HL-60 (cell line): ENCODE data around the gene TAMM41.

ENCODE experiments used
- DNase-seq, 2 experiments: peaks; one replicate each; pipeline ENCODE4 v3.0.0-alpha.2; 2010 to 2020; ENCODE audit warnings: low read depth in 1 of 2, low spot score in 1 of 2
- H3K27ac ChIP-seq: fragments of 250-450 bp; sonication (Bioruptor Pico); replicated peaks from 2 replicates; pipeline ENCODE4 v1.5.1; 2020; ENCODE audit warnings: mild to moderate bottlenecking, moderate library complexity
- H3K27me3 ChIP-seq: fragments of 250-450 bp; sonication (Bioruptor Pico); 2 replicates; pipeline ENCODE4 v1.5.1; 2021; ENCODE audit warnings: mild to moderate bottlenecking, moderate library complexity; ENCODE audit not compliant: insufficient read depth, poor library complexity, severe bottlenecking
- H3K4me3 ChIP-seq: replicated peaks from 2 replicates; pipeline ENCODE4 v1.5.1; 2011; ENCODE audit warnings: mild to moderate bottlenecking, control low read depth, low read length; ENCODE audit not compliant: insufficient read depth
- GABPA ChIP-seq: IDR thresholded peaks from 2 replicates; pipeline ENCODE4 v1.6.1; 2012; ENCODE audit warnings: low read depth
- POLR2AphosphoS5 ChIP-seq: IDR thresholded peaks from 2 replicates; pipeline ENCODE4 v1.6.1; 2012; ENCODE audit warnings: low read depth
- SPI1 ChIP-seq: IDR thresholded peaks from 2 replicates; pipeline ENCODE4 v1.6.1; 2012; ENCODE audit warnings: low read depth, mild to moderate bottlenecking, borderline replicate concordance
- TF ChIP-seq, protein P1 (sequence below): IDR thresholded peaks from 2 replicates; pipeline ENCODE4 v1.6.1; 2012; ENCODE audit warnings: low read depth; ENCODE audit not compliant: insufficient replicate concordance
- TF ChIP-seq, protein P2 (sequence below): IDR thresholded peaks from one replicate; pipeline ENCODE4 v1.5.1; 2011; ENCODE audit warnings: low read length, control low read depth, inconsistent platforms; ENCODE audit not compliant: insufficient read depth

The TAMM41 gene

GRCh38 chr3:11814663-11815062, 32.0 kb downstream of the TAMM41 start:
- Histone ChIP-seq H3K27me3 (no peaks in the 10 kb centered on the region), H3K27ac (no peak overlapping the region), H3K4me3 (no peak overlapping the region)
- TF ChIP-seq SPI1 (no peak), POLR2AphosphoS5 (no peak), GABPA (no peak)
- TF ChIP-seq, protein P1, sequence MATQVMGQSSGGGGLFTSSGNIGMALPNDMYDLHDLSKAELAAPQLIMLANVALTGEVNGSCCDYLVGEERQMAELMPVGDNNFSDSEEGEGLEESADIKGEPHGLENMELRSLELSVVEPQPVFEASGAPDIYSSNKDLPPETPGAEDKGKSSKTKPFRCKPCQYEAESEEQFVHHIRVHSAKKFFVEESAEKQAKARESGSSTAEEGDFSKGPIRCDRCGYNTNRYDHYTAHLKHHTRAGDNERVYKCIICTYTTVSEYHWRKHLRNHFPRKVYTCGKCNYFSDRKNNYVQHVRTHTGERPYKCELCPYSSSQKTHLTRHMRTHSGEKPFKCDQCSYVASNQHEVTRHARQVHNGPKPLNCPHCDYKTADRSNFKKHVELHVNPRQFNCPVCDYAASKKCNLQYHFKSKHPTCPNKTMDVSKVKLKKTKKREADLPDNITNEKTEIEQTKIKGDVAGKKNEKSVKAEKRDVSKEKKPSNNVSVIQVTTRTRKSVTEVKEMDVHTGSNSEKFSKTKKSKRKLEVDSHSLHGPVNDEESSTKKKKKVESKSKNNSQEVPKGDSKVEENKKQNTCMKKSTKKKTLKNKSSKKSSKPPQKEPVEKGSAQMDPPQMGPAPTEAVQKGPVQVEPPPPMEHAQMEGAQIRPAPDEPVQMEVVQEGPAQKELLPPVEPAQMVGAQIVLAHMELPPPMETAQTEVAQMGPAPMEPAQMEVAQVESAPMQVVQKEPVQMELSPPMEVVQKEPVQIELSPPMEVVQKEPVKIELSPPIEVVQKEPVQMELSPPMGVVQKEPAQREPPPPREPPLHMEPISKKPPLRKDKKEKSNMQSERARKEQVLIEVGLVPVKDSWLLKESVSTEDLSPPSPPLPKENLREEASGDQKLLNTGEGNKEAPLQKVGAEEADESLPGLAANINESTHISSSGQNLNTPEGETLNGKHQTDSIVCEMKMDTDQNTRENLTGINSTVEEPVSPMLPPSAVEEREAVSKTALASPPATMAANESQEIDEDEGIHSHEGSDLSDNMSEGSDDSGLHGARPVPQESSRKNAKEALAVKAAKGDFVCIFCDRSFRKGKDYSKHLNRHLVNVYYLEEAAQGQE: no peak
- TF ChIP-seq, protein P2, sequence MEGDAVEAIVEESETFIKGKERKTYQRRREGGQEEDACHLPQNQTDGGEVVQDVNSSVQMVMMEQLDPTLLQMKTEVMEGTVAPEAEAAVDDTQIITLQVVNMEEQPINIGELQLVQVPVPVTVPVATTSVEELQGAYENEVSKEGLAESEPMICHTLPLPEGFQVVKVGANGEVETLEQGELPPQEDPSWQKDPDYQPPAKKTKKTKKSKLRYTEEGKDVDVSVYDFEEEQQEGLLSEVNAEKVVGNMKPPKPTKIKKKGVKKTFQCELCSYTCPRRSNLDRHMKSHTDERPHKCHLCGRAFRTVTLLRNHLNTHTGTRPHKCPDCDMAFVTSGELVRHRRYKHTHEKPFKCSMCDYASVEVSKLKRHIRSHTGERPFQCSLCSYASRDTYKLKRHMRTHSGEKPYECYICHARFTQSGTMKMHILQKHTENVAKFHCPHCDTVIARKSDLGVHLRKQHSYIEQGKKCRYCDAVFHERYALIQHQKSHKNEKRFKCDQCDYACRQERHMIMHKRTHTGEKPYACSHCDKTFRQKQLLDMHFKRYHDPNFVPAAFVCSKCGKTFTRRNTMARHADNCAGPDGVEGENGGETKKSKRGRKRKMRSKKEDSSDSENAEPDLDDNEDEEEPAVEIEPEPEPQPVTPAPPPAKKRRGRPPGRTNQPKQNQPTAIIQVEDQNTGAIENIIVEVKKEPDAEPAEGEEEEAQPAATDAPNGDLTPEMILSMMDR: no peak
- no peak for DNase-seq

- DNase-seq: no peak
- Histone ChIP-seq H3K27ac (no peak overlapping the region), H3K27me3 (no peaks in the 10 kb centered on the region), H3K4me3 (no peak overlapping the region)
- TF ChIP-seq, protein P1: no peak
- no peak for TF ChIP-seq POLR2AphosphoS5
These were observed 36.4 kb downstream of the TAMM41 start for GRCh38 chr3:11810276-11810675.

GRCh38 chr3:11808231-11808630, 38.5 kb downstream of the TAMM41 start:
- H3K4me3 ChIP-seq: no peak overlapping the region
- H3K27ac ChIP-seq: no peak overlapping the region
- no peak for DNase-seq
- H3K27me3 ChIP-seq: no peaks in the 10 kb centered on the region
- TF ChIP-seq POLR2AphosphoS5: no peak
- no peak for TF ChIP-seq SPI1
- no peak for TF ChIP-seq GABPA
- TF ChIP-seq, protein P1: no peak
- TF ChIP-seq, protein P2: no peak

- TF ChIP-seq, protein P1: no peak
- TF ChIP-seq POLR2AphosphoS5 (no peak), SPI1 (no peak), GABPA (no peak)
- TF ChIP-seq, protein P2: no peak
- H3K4me3 ChIP-seq: no peak overlapping the region
- DNase-seq: no peak
- H3K27ac ChIP-seq: no peak overlapping the region
- H3K27me3 ChIP-seq: no peaks in the 10 kb centered on the region
These were observed 39.0 kb downstream of the TAMM41 start for GRCh38 chr3:11807686-11808085.
